ENCODE measurements around the gene EFNA4. TPM values are rescaled to one million over a fixed set of nuclear protein-coding genes. Genes with fewer than 3 reads are reported as not detected.

Gene EFNA4
- total RNA-seq, 1 donor from 2014 or later: 5.8 TPM

- no peaks in the 10 kb centered on the region for H3K9me3 Mint-ChIP-seq
- H3K4me1 Mint-ChIP-seq: peaks cover 22% of the 10 kb centered on the region
- intact Hi-C loops (cut with micrococcal nuclease): loop anchor here (1.0 to 2.0 kb wide), 3 partner anchors 9 to 69 kb away; partner anchors contain the start of gene FLAD1
- H3K27me3 Mint-ChIP-seq: no peaks in the 10 kb centered on the region
- peak overlapping the region; percentile 66 for H3K27ac Mint-ChIP-seq
- peak; percentile 81 for DNase-seq
- H3K36me3 Mint-ChIP-seq (ENCODE audit: low read depth): peaks cover 11% of the 10 kb centered on the region
- H3K4me3 Mint-ChIP-seq: peak overlapping the region; percentile 87
Measured at GRCh38 chr1:155051777-155052398, 11.7 kb upstream of the EFNA4 start.

DNA sequence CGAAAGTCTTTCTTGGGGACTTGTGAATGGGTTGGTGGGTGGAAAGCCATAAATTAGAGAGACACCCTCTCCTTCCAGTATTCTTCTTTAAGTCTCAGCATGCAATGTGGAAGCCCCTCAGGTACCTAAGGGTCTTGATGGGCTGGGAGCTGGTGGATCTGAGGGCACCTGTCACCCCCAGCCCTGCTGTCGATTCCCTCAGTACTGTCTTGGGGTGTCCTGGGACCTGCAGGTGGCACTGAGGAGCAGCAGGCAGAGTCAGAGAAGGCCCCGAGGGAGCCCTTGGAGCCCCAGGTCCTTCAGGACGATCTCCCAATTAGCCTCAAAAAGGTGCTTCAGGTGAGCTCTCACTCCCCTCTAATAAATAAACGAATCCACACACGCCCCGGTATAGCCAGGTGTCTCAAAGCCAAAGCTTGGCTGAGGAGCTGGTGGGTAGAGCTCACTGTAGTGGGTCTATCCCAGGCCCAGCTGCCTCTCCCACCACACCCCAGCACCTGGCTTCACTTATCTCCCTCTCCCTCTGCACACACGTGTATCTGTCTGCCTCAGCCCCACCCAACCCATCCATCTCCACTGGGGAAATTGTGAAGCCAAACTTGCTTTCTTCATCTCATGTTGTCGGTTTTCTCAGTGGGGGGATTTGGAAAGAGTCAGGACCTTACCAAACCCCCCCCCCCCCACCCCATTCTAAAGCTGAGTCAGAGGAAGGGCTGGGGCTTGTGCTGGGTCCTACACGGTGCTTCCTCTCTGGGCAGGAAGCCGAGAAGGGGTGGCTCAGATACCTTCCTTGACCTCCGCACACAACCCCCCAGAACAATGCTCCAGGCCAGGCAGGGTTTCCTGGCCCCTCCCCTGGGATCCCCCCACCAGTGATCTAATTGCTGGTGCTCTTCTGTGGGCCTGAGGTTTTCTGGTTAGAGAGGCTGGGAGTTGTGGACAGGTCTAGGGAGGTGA, 10.8 kb upstream of the EFNA4 start:
- DNase-seq: peak; percentile 76
- no peaks in the 10 kb centered on the region for H3K27me3 Mint-ChIP-seq
- H3K4me3 Mint-ChIP-seq: peak overlapping the region; percentile 87
- H3K9me3 Mint-ChIP-seq: no peaks in the 10 kb centered on the region
- H3K36me3 Mint-ChIP-seq (ENCODE audit: low read depth): peaks cover 15% of the 10 kb centered on the region
- intact Hi-C loops (cut with micrococcal nuclease): loop anchor here (1.0 kb wide), 1 partner anchor 9 kb away; no protein-coding TSS in a partner anchor
- peak overlapping the region; percentile 40 for H3K27ac Mint-ChIP-seq
- peaks cover 22% of the 10 kb centered on the region for H3K4me1 Mint-ChIP-seq

- intact Hi-C loops (cut with micrococcal nuclease): no loop called here
- DNase-seq: no peak
- Mint-ChIP-seq H3K4me1 (peaks cover 22% of the 10 kb centered on the region), H3K4me3 (peak overlapping the region; percentile 71), H3K36me3 (ENCODE audit: low read depth) (peaks cover 20% of the 10 kb centered on the region), H3K27ac (peak overlapping the region; percentile 40), H3K9me3 (no peaks in the 10 kb centered on the region), H3K27me3 (no peaks in the 10 kb centered on the region)
Measured at GRCh38 chr1:155053531-155054105, 9.9 kb upstream of the EFNA4 start.

DNA sequence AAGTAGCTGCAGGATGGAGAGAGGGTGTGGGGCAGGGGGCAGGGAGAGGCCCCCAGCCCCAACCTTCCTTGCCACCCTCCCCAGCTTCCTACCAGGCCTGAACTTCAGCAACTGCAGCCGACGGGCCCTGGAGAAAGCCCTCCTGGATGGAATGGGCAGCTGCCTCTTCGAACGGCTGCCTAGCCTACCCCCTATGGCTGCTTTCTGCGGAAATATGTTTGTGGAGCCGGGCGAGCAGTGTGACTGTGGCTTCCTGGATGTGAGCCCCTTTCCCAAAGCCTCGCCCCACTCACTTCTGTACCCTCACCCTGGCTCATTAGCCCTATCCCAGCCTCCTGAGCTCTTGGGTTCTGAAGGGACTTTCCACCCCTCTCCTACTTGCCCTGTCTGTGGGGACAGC, 6.4 kb upstream of the EFNA4 start:
- Mint-ChIP-seq H3K4me1 (peaks cover 18% of the 10 kb centered on the region), H3K9me3 (no peaks in the 10 kb centered on the region), H3K36me3 (ENCODE audit: low read depth) (peaks cover 30% of the 10 kb centered on the region), H3K4me3 (no peak overlapping the region), H3K27ac (no peak overlapping the region), H3K27me3 (no peaks in the 10 kb centered on the region)
- no peak for DNase-seq
- intact Hi-C loops (cut with micrococcal nuclease): no loop called here

- Mint-ChIP-seq H3K27me3 (no peaks in the 10 kb centered on the region), H3K4me3 (no peak overlapping the region), H3K27ac (no peak overlapping the region), H3K9me3 (no peaks in the 10 kb centered on the region), H3K4me1 (peaks cover 15% of the 10 kb centered on the region), H3K36me3 (ENCODE audit: low read depth) (peaks cover 30% of the 10 kb centered on the region)
- intact Hi-C loops (cut with micrococcal nuclease): no loop called here
- no peak for DNase-seq
Measured at GRCh38 chr1:155057788-155058211, 5.7 kb upstream of the EFNA4 start.

DNA sequence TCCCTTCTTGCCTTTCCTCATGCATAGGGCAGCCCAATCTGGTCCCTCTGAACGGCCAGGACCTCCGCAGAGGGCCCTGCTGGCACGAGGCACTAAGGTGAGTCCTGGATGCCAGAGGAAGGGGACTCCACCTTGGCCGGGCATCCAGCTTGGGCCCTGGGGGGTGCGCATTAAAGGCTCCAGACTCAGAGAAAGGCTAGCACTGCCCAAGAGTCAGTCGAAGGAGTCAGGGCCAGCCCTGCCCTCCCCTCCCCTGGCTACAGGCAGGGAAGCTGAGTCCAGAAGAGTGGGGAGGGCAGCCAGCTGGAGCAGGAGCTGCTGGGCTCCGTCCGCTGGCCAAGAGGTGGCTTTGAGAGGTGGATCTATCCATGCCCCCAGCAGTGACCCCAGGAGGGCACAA, 2.8 kb upstream of the EFNA4 start:
- Mint-ChIP-seq H3K36me3 (ENCODE audit: low read depth) (peaks cover 27% of the 10 kb centered on the region), H3K4me1 (peaks cover 20% of the 10 kb centered on the region), H3K27me3 (no peaks in the 10 kb centered on the region), H3K27ac (no peak overlapping the region), H3K4me3 (no peak overlapping the region), H3K9me3 (no peaks in the 10 kb centered on the region)
- intact Hi-C loops (cut with micrococcal nuclease): loop anchor here (1.0 to 5.0 kb wide), 6 partner anchors 8 to 502 kb away; partner anchors contain the start of genes CKS1B, SHC1, UBE2Q1 and ZBTB7B
- DNase-seq: no peak

- H3K36me3 Mint-ChIP-seq (ENCODE audit: low read depth): peaks cover 19% of the 10 kb centered on the region
- H3K9me3 Mint-ChIP-seq: no peaks in the 10 kb centered on the region
- DNase-seq: peak; percentile 99
- intact Hi-C loops (cut with micrococcal nuclease): loop anchor here (1.0 to 5.0 kb wide), 6 partner anchors 9 to 503 kb away; partner anchors contain the start of genes CKS1B, SHC1, UBE2Q1 and ZBTB7B
- peak overlapping the region; percentile 34 for H3K4me3 Mint-ChIP-seq
- H3K27ac Mint-ChIP-seq: no peak overlapping the region
- peaks cover 23% of the 10 kb centered on the region for H3K4me1 Mint-ChIP-seq
- no peaks in the 10 kb centered on the region for H3K27me3 Mint-ChIP-seq
Measured at GRCh38 chr1:155061381-155062150, 2.0 kb upstream of the EFNA4 start.

DNA sequence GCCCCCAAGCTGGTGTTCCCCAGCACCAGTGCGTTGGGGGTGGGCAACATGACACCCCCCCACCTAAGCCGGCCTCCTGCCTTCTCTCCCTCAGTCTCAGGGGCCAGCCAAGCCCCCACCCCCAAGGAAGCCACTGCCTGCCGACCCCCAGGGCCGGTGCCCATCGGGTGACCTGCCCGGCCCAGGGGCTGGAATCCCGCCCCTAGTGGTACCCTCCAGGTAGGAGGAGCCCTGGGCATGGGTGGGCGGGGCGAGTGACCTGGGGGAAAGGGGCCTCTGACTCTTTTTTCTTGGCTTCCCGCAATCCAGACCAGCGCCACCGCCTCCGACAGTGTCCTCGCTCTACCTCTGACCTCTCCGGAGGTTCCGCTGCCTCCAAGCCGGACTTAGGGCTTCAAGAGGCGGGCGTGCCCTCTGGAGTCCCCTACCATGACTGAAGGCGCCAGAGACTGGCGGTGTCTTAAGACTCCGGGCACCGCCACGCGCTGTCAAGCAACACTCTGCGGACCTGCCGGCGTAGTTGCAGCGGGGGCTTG, 1.3 kb upstream of the EFNA4 start:
- Mint-ChIP-seq H3K4me3 (peak overlapping the region; percentile 80), H3K27ac (no peak overlapping the region), H3K27me3 (no peaks in the 10 kb centered on the region), H3K9me3 (no peaks in the 10 kb centered on the region), H3K4me1 (peaks cover 23% of the 10 kb centered on the region), H3K36me3 (ENCODE audit: low read depth) (peaks cover 18% of the 10 kb centered on the region)
- peak; percentile 67 for DNase-seq
- intact Hi-C loops (cut with micrococcal nuclease): loop anchor here (5.0 kb wide), 2 partner anchors 60 to 90 kb away; partner anchors contain the start of genes CKS1B, SHC1 and ZBTB7B

- H3K9me3 Mint-ChIP-seq: no peaks in the 10 kb centered on the region
- peak overlapping the region; percentile 80 for H3K4me3 Mint-ChIP-seq
- H3K27ac Mint-ChIP-seq: no peak overlapping the region
- H3K27me3 Mint-ChIP-seq: no peaks in the 10 kb centered on the region
- peaks cover 23% of the 10 kb centered on the region for H3K4me1 Mint-ChIP-seq
- DNase-seq: peak; percentile 95
- intact Hi-C loops (cut with micrococcal nuclease): loop anchor here (1.0 to 5.0 kb wide), 4 partner anchors 21 to 108 kb away; partner anchors contain the start of genes CKS1B, SHC1 and ZBTB7B
- H3K36me3 Mint-ChIP-seq (ENCODE audit: low read depth): peaks cover 14% of the 10 kb centered on the region
Measured at GRCh38 chr1:155062702-155063411, 683 bp upstream of the EFNA4 start.

DNA sequence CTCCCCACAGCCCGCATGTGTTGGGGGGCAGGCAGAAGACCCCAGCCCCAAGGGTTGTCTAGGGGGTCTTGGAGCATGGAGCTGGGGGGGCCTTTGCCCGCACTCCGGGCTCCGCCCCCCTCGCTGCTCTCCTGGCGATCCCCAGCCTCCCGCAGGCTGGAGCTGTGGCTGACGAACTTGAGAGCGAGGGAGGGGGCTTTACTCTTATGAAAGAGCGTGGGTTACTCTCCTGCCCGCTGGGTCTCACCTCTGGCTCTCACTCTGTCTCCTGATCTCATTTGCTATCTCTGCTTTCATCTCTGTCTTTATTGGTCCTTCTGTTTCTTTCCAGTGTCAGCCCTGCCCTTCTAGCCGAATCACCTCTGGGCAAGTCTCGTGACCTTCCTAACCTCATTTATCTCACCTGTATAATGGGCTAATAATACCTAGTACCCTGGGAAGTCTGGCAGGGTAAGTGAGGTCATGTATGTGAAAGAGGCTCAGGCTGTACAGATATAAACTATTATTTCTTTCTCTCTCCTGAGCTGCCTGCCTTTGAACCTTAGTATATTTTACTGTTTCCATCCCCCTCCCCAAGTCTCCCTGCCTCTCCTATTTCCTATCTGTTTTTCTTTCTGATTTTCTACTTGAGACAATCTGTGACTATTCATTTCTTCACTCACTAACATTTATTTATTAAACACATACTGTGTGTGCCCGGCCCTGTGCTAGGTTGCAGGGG, 731 bp downstream of the EFNA4 start:
- intact Hi-C loops (cut with micrococcal nuclease): loop anchor here (5.0 kb wide), 2 partner anchors 62 to 92 kb away; partner anchors contain the start of genes CKS1B, SHC1 and ZBTB7B
- no peaks in the 10 kb centered on the region for H3K9me3 Mint-ChIP-seq

GRCh38 chr1:155064832-155065429, 1.4 kb downstream of the EFNA4 start:
- Mint-ChIP-seq H3K36me3 (ENCODE audit: low read depth) (peaks cover 10% of the 10 kb centered on the region), H3K27me3 (no peaks in the 10 kb centered on the region), H3K9me3 (no peaks in the 10 kb centered on the region), H3K4me3 (peak overlapping the region; percentile 80), H3K27ac (no peak overlapping the region), H3K4me1 (peaks cover 23% of the 10 kb centered on the region)
- DNase-seq: no peak
- intact Hi-C loops (cut with micrococcal nuclease): loop anchor here (5.0 kb wide), 2 partner anchors 63 to 93 kb away; partner anchors contain the start of genes CKS1B, SHC1 and ZBTB7B

More for the DNA sequence above, 731 bp downstream of the EFNA4 start:
- Mint-ChIP-seq H3K27me3 (no peaks in the 10 kb centered on the region), H3K36me3 (ENCODE audit: low read depth) (peaks cover 13% of the 10 kb centered on the region), H3K4me3 (peak overlapping the region; percentile 80), H3K27ac (peak overlapping the region; percentile 54), H3K4me1 (peaks cover 23% of the 10 kb centered on the region)
- DNase-seq: peak; percentile 75

Data from activated CD4-positive, alpha-beta T cell treated with anti-CD3 and anti-CD28 coated beads, Interleukin-2, amount 10 ng/mL, durations not matched to agents 24 days and 14 days (primary cell).